ENCODE data around the gene FHL3. TPM values are rescaled to one million over a fixed set of nuclear protein-coding genes. Genes with fewer than 3 reads are reported as not detected.

FHL3 gene
- total RNA-seq, 1 experiment from 2014 or later: 11.8 TPM

GRCh38 chr1:38026592-38027200, 21.4 kb upstream of the FHL3 start:
- Histone ChIP-seq H3K4me3 (ENCODE audit: low read depth, low read length) (no peak overlapping the region), H3K36me3 (ENCODE audit: control insufficient read depth, insufficient read depth, low read length) (no peaks in the 10 kb centered on the region), H3K27me3 (replicated peaks; ENCODE audit: control insufficient read depth, insufficient read depth, low read length) (no peaks in the 10 kb centered on the region), H3K4me1 (no peaks in the 10 kb centered on the region), H3K9me3 (no peaks in the 10 kb centered on the region)
- peak; percentile 48 to 57 for TF ChIP-seq CTCF (IDR thresholded peaks at IDR 0.05; ENCODE audit: insufficient read depth in 1 of 2, low read depth in 1 of 2, low read length in 1 of 2, severe bottlenecking in 1 of 2, unreplicated experiment in 1 of 2)
- intact Hi-C loops (cut with micrococcal nuclease; ENCODE audit: unreplicated experiment): loop anchor here (5.0 kb wide), 2 partner anchors 376 to 811 kb away; no protein-coding TSS in a partner anchor
- BruUV-seq (replicated peaks): no TSS peak
- H3K27ac Mint-ChIP-seq (ENCODE audit: unreplicated experiment): no peak overlapping the region
- CTCF ChIA-PET: no interaction called here
- no peaks in the 10 kb centered on the region for H3K9me3 Mint-ChIP-seq (ENCODE audit: unreplicated experiment)
- no peaks in the 10 kb centered on the region for H3K4me1 Mint-ChIP-seq (ENCODE audit: low read depth, unreplicated experiment)
- no peak overlapping the region for H3K4me3 Mint-ChIP-seq (ENCODE audit: unreplicated experiment)
- no peaks in the 10 kb centered on the region for H3K27me3 Mint-ChIP-seq (ENCODE audit: insufficient read depth, unreplicated experiment)
- H3K36me3 Mint-ChIP-seq (ENCODE audit: insufficient read depth, unreplicated experiment): peaks cover 39% of the 10 kb centered on the region
- POLR2A ChIA-PET: interaction anchor here (0.6 kb wide), 1 partner anchor 1620 kb away, joined by 5 read pairs; no protein-coding TSS in a partner anchor
- peak in 1 of 2 experiments; percentile 54 for DNase-seq

DNA sequence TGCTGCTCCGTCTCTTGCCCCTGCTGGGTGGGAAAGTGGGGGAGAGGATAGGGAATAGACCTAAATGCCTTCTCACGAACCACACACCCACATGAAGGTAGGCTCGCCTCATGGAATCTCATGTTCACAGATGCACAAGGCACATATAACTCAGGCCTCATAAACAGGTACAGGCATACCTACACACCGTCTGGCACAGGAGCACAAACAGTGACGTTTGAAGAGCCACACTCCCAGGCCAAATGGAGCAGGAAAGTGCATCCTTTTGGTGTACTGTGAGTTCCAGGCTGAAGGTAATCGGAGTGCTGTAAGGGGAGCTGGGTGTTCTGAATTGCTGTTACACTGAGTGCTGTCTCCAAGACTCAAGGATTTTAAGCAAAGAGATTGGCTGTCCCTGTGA, 20.4 kb upstream of the FHL3 start:
- intact Hi-C loops (cut with micrococcal nuclease; ENCODE audit: unreplicated experiment): loop anchor here (5.0 kb wide), 2 partner anchors 377 to 812 kb away; no protein-coding TSS in a partner anchor
- no TSS peak for BruUV-seq (replicated peaks)
- H3K27me3 ChIP-seq (replicated peaks; ENCODE audit: control insufficient read depth, insufficient read depth, low read length): no peaks in the 10 kb centered on the region
- H3K27me3 Mint-ChIP-seq (ENCODE audit: insufficient read depth, unreplicated experiment): no peaks in the 10 kb centered on the region
- no peak overlapping the region for H3K4me3 ChIP-seq (ENCODE audit: low read depth, low read length)
- H3K9me3 Mint-ChIP-seq (ENCODE audit: unreplicated experiment): no peaks in the 10 kb centered on the region
- H3K4me3 Mint-ChIP-seq (ENCODE audit: unreplicated experiment): no peak overlapping the region
- H3K4me1 ChIP-seq: no peaks in the 10 kb centered on the region
- H3K36me3 Mint-ChIP-seq (ENCODE audit: insufficient read depth, unreplicated experiment): peaks cover 46% of the 10 kb centered on the region
- ChIA-PET POLR2A (no interaction called here), CTCF (no interaction called here)
- no peaks in the 10 kb centered on the region for H3K4me1 Mint-ChIP-seq (ENCODE audit: low read depth, unreplicated experiment)
- TF ChIP-seq CTCF (IDR thresholded peaks at IDR 0.05; ENCODE audit: insufficient read depth in 1 of 2, low read depth in 1 of 2, low read length in 1 of 2, severe bottlenecking in 1 of 2, unreplicated experiment in 1 of 2): no peak
- H3K27ac Mint-ChIP-seq (ENCODE audit: unreplicated experiment): no peak overlapping the region
- no peak for DNase-seq
- no peaks in the 10 kb centered on the region for H3K9me3 ChIP-seq
- no peaks in the 10 kb centered on the region for H3K36me3 ChIP-seq (ENCODE audit: control insufficient read depth, insufficient read depth, low read length)

DNA sequence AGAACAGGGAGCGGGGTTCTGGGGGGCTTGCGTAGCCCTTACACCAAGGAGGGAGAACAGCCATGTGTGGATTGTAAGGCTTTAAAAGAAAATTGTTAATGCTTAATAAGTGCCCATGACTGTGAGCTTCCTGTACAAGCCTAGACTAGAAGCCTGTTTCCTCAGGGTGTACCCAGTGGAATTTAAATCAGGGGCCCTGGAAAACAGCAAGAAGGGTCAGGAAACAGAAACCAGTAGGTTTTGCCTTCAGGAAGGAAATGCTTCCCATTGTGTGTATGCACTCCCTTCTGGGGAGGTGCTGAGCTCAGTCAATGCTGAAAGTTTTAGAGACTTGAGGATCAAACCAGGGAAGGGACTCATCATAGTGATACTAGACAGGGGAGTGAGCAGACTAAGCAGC, 19.9 kb upstream of the FHL3 start:
- intact Hi-C loops (cut with micrococcal nuclease; ENCODE audit: unreplicated experiment): loop anchor here (5.0 kb wide), 2 partner anchors 377 to 812 kb away; no protein-coding TSS in a partner anchor
- Mint-ChIP-seq H3K27me3 (ENCODE audit: insufficient read depth, unreplicated experiment) (no peaks in the 10 kb centered on the region), H3K9me3 (ENCODE audit: unreplicated experiment) (no peaks in the 10 kb centered on the region), H3K4me3 (ENCODE audit: unreplicated experiment) (no peak overlapping the region), H3K27ac (ENCODE audit: unreplicated experiment) (no peak overlapping the region), H3K4me1 (ENCODE audit: low read depth, unreplicated experiment) (no peaks in the 10 kb centered on the region), H3K36me3 (ENCODE audit: insufficient read depth, unreplicated experiment) (peaks cover 50% of the 10 kb centered on the region)
- Histone ChIP-seq H3K4me3 (ENCODE audit: low read depth, low read length) (no peak overlapping the region), H3K36me3 (ENCODE audit: control insufficient read depth, insufficient read depth, low read length) (no peaks in the 10 kb centered on the region), H3K9me3 (no peaks in the 10 kb centered on the region), H3K4me1 (no peaks in the 10 kb centered on the region), H3K27me3 (replicated peaks; ENCODE audit: control insufficient read depth, insufficient read depth, low read length) (no peaks in the 10 kb centered on the region)
- no peak for TF ChIP-seq CTCF (IDR thresholded peaks at IDR 0.05; ENCODE audit: insufficient read depth in 1 of 2, low read depth in 1 of 2, low read length in 1 of 2, severe bottlenecking in 1 of 2, unreplicated experiment in 1 of 2)
- BruUV-seq (replicated peaks): no TSS peak
- ChIA-PET POLR2A (no interaction called here), CTCF (no interaction called here)
- DNase-seq: no peak
